Activated naive CD4-positive, alpha-beta T cell treated with anti-CD3 and anti-CD28 coated beads, Interleukin-2, amount 50 U/mL, for 16 hours (primary cell): ENCODE data around the gene EEF2KMT.
"Not testable (repeated sequence)": the region's sequence is repeated elsewhere in the genome, so short reads cannot be mapped to it uniquely, and the experiment has no call there.

ENCODE experiments used
- DNase-seq: peaks from one replicate; pipeline ENCODE4 v3.0.0-alpha.2; 2020

EEF2KMT gene

DNA sequence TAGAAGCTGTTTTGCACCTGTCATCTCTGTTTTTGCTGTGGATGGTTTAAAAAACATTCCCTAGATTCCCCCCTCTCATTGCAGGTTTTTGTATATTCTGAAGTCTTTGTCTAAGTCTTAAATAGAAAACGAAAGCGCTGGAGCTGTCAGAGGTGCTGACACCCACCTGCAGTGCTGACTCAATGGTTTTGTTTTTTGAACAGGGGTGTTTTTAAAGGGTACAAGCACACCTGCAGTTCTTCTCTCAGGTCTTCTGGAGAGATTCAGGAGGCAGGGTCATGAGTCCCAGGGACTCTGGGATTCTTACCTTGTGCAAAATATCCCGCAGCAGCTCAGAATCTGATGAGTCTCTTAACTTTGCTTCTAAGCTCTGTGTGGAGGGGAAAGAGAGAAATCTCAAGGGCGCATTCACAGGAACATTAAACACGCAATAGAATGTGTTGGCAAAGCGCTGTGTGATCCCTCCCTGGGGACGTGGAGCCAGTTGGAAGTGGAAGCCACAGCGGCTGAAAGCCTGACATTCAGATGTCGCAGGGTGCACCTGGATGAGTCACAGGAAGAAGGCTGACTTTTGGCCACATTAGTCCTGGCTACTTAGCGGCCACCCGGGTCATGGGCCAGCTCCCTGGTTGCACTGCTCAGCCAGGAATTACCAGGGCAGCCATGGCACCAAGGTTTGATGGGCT is 2.3 kb downstream of the EEF2KMT start:
- not testable (repeated sequence) for DNase-seq

DNA sequence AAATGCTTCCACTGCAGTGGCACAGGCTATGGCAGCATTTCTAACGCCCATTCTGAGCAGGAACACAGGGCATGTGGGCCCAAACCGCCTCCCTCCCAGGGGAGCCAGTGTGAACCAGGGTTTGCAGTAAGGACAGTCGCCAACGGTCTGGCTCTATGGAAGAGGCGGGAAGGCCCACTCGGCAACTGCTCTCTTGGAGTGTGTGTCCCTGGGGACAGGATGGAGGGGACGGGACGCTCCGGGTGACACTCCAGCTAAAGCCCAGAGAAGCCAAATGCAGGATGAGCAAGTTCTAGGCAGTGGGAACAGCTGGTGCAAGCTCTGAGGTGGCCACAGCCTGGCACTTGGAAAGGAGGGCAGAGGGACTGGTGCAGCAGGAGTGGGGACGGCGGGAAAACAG is 3.8 kb downstream of the EEF2KMT start:
- DNase-seq, result not testable (repeated sequence)

DNA sequence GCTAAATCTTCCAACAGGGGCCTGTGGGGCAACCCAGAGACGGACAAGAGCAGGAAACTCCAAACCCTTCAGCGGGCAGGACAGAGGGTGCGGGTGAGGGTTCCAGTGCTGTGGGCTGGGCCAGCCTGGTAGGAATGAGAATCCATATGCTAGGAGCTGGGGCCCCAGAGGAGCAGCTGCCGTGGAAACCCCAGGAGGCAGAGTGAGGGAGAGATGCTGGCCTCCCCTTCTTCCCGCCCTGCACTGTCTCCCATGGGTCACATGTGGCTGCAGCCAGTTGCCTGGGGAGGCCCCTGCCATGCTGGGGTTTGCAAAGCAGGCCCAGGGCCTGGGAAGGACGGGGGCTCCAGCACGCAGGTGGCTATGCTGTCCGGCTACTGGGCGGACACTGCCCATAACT is 4.5 kb downstream of the EEF2KMT start:
- not testable (repeated sequence) for DNase-seq

DNA sequence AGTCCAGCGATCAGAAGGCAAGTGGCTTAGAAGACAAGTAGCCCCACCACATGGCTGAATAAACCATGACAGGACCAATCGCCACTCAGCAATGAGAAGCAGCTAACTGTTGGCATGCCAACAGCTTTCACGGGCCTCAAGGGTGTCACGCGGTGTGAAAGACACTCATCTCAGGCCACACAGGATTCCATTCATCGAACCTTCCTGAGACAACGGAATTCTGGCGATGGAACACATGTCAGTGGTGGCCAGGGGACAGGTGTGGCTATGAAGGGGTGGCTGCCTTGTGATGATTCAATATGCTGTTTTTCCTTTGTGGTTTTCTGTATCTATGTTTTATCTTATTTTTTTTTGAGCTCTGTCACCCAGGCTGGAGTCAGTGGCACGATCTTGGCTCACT is 7.0 kb downstream of the EEF2KMT start:
- DNase-seq, result not testable (repeated sequence)

DNA sequence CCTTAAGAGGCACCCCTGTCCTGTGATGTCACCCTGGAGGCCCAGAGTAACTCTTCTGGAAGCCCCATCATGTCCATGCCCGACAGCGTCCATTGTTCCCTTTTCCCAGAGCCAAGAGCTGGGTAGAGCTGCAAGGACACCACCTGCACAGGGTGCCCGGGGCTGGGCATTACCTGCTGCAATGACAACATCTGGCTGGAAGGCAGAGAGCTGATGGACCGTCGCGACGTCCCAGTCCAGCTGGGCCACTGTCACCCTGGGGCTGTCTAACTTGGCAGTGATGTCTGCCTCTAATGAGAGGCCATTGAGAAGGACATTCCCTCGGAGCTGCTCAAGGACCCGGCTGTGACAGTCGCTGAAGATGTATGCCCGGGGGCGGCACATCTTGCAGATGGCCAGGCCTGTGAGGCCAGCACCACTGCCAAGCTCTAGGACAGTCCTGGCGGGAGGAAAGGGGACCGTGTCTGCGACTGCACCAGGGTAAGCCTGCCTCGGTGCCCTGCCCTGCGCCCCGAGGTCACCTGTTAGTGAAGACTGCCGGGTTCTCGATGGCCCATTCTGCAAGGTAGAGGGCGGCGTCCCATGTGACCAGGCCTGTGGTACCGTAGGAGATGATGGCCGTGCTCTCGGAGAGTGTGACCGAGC is 7.6 kb downstream of the EEF2KMT start:
- DNase-seq, result not testable (repeated sequence)

DNA sequence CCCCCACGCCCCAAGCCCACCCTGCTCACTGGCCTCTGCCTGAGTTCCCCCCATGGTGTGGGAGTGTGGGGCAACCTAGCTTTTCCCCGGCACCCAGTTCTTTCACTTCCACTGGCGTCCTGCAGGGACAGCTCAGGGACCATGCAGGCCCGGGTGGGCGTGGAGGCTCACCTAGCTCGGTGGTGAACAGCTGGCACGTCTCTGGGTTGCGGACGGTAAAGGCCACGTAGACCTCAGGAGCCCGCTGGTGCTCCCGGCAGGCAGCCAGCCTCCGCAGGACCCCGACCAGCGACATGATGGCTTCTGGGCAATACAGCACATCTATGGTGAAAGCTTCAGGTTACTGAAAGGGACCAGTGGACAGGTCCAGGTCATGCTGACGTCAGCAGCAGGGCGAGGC is 8.7 kb downstream of the EEF2KMT start:
- DNase-seq, result not testable (repeated sequence)

DNA sequence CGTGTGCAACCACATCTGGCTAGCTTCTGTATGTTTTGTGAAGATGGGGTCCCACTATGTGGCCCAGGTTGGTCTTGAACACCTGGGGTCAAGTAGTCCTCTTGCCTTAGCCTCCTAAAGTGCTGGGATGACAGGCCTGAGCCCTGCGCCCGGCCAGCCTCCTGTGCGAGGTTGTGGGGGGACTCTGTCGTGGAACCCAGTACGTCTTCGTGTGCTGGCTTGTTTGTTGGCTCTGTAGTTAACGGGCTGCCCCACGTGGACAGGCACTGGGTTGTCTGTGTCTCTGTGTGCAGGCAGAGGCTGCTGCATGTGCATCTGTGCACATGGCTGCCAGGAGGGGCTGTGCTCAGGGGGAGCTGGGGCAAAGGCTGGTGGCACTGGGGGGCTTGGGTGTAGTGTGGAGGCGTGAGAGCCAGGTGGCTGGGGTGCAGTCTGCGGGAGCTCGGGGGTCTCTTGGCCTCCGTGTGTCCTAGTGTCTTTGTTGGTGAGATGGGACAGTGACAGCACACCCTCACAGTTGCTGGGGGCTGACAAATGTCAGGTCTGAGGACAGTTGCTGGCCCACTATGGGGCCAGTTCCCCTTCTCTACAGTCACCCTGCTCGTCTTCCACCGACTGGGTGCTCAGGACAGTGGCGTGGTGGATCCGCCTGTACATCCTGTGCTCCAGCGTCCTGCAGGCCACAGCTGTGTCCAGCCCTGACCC is 9.4 kb downstream of the EEF2KMT start:
- DNase-seq, result not testable (repeated sequence)

DNA sequence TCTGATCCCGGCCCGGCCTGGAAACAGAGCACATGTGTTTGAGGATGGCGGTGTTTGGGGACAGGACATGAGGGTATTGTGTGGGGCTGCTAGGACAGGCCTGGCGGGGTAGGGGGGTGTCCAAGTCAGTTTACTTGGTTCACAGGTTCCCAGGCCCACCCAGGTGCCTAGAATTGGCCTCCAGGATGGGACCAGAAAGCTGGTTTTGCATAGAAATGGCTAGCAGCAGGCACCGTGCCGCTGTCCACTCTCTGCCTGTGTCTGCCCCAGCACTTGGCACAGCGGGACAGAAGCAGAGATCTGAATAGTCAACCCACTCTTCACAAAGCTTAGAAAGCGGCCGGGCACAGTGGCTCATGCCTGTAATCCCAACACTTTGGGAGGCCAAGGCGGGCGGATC is 11.9 kb downstream of the EEF2KMT start:
- not testable (repeated sequence) for DNase-seq

DNA sequence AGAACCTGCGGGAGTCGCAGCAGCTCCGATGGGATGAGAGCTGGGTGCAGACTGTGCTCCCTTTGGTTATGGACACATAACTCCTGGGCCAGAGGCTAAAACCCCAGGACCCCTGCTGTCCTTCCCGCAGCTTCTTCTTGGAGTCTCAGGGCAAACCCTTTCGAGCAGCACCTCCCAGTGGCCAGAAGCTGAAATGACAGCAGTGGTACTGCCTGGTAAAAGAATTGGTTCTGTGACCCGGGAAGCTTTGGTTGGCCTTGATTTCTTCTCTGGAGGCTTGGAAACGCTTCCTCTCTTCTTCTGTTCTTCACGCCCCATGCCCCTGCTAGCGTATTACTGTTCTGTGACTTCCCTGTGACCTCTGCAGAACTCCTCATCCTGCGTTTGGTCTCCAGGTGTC is 12.8 kb downstream of the EEF2KMT start:
- DNase-seq, result peak; percentile 56

DNA sequence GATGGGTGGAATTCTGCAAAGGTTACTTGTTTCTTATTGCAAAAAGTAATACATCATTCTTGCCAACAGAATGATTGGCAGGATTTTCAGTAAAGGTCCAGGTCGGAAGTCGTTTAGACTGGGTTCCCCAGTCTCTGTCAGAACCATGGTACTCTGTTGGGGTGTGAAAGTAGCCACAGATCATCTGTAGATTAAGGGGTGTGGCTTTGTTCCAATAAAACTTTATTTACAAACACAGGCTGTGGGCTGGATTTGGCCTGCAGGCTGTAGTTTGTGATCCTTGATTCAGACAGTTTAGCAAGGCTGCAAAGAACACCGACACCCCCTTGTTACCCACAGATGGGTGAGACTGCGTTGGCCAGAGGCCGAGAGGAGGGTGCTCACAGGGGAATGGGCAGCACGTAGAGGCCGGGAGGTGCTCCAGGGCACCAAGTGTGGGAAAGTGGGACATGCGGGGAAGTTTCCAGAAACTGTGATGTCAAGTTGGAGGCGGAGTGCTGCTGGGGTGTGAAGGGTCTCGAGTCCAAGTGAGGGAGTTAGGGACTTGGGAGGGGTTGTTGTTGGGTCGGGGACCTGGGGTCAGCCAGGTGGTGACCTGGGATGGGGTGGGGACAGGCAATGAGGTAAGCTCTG is 13.4 kb downstream of the EEF2KMT start:
- not testable (repeated sequence) for DNase-seq

DNA sequence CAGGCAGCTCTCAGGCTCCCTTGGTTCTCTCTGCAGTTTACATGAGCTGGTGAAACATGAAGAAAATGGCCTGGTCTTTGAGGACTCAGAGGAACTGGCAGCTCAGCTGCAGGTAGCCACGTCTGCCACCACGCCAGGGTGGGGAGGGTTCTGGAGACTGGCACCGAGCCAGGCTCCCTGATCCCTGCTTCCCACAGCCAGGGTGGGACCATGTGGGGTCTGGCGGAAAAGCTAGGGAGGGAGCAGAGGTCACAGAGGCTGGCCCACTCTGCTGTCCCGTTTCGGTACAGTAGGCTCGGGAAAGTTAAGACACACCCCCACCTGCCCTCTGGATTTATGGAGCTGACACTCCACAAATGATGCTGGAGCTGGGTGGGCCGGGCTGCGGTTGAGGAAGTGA is 13.9 kb downstream of the EEF2KMT start:
- DNase-seq, result not testable (repeated sequence)

DNA sequence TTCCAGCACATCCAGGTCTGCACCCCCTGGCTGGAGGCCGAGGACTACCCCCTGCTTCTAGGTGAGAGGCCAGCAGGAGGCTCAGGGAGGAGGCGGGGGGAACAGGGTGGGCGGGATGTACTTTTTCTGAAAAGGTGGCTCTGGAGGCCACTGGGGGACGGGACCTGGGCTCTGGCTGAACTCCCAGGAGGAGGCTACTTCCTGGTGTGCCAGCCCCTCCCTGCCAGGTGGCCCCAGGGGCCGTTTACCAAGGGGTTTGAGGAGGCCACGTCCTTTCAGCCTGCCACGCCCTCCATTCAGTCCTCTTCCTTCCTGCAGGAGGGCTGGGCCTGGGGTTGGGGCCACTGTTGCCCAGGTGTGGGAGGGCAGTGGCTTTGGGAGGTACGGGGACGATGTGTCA is 16.6 kb downstream of the EEF2KMT start:
- not testable (repeated sequence) for DNase-seq

DNA sequence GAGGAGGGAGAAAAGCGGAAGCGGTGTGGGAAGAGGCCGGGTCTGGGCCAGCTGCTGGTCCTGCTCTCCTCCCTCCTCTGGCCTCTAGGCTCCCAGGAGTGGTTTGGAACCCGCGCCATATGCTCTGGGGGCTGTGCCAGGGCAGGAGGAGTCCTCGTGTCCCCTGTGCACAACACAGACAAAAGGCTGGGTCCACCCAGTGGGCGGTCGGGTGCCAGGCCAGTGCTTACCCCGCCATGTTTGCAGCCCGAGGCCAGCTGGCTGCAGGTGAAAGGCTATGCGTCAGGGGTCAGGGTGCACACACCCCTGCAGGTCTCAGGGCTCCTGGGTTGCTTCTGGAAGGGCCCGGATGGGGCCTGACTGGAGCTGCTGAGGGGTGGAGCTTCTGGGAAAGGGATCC is 17.1 kb downstream of the EEF2KMT start:
- DNase-seq, result not testable (repeated sequence)

DNA sequence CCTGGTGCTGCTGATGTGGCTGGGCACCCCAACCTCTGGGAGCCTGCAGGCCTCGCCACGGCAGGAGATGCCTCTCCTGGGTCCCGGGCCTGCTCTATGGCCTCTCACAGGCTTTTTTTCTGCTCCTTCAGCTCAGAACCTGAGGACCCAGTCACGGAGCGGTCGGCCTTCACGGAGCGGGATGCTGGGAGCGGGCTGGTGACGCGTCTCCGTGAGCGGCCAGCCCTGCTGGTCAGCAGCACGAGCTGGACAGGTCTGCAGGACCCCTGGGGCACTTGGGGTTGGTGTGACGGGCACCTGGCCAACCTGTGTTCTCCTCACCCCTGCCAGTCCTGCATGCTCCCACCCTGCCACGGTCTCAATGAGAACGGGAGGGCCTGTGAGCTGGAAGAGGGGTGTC is 19.0 kb downstream of the EEF2KMT start:
- DNase-seq, result no peak

DNA sequence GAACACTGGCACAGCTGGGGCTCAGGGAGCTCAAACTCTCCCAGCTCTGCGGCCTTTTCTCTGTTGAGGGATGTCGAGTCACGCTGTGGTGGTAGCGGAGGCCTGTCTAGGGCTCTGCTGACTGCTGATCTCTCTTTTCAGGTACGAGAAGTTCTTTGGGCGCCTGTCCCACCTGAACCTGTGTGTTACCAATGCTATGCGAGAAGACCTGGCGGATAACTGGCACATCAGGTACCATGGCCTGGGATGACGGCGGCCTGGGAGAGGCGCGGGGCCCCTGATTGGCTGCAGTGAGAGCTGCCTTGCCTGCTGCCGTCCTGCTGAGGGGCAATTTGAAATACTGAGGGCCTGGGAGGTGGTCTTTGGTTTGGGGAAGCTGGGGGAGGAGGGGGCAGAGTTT is 20.3 kb downstream of the EEF2KMT start:
- DNase-seq, result no peak

DNA sequence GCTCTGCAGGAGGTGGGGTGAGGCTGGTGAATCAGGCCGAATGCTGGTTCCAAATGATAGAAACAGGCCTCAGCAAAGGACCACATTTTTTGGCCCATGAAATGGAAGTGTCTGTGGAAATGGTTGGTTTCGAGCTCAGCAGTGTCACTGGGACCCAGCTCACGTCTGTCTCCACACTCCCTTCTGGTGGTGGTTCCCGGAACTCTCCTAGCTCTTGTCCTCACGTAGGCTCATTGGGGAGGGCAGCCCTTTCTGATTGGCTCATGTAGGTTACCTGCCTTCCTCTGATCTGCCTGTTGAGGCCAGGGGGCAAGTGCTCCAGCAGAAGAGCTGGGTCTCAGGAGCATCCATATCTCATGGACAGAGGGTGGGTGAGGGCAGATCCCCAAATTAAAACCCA is 22.0 kb downstream of the EEF2KMT start:
- no peak for DNase-seq

DNA sequence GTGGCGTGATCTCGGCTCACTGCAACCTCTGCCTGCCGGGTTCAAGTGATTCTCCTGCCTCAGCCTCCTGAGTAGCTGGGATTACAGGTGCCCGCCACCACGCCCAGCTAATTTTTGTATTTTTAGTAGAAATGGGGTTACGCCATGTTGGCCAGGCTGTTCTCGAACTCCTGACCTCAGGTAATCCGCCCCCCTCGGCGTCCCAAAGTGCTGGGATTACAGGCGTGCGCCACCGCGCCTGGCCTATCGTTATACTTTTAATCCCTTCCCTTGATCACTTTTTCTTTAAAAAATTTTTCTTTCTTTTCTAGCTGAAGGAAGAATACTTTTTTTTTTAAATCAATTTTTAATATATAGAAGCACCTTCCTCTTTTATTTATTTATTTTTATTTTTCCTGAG is 23.8 kb downstream of the EEF2KMT start:
- DNase-seq, result not testable (repeated sequence)

DNA sequence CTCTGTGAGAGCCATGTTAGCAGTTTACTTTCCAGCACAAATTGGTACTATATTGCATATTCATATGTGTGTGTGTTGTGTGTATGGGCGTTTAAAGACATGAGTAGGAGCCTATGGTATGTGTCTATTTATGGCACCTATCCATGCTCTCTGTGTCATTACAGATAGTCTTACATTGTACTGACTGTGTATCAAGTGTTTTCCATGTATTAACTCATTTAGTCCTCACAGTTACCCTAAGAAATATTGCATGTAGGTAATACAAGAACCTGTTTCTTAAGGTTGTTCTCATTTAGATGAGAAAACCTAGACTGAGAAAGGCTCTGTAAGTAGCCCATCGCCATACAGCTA is 24.3 kb downstream of the EEF2KMT start:
- DNase-seq, result no peak

DNA sequence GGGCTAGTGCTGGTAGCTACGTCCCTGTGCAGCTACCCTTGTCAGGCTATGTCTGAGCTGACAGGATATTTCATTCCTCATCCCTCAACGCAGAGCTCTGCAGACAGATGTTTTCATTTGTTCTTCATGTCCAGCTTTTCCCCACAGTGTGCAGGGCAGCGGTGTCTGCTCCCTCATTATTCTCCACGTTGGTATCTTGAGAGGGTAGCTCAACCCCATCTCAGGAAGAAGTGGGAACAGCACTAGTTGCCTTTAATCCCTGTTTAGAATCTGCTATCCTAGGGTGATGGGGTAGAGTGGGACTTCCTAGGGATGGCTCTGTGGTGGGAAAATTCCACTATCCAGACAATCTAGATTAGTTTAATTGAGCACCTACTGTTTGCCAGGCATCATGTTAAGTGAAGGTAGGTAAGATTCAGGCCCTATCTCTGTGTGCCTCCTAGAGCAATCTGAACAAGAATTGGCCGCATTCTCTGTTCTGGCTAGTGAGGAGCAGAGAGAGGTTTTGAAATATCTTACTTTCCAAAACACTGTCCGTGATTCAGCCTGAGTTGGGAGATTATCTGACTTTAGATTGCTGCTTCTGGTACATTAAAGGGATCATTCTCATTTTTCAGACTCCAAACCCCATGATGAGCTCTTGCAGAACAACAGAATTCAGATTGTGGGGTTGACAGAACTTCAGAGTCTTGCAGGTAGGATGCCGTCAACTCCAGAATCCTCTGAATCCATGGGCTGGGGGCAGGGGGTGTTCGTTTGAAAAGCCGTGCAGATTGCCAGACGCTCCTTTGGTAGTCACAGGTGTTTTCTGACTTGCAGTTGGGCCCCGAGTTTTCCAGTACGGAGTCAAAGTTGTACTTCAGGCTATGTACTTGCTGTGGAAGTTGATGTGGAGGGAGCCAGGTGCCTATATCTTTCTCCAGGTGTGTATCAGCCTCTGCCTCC is 25.0 kb downstream of the EEF2KMT start:
- no peak for DNase-seq

DNA sequence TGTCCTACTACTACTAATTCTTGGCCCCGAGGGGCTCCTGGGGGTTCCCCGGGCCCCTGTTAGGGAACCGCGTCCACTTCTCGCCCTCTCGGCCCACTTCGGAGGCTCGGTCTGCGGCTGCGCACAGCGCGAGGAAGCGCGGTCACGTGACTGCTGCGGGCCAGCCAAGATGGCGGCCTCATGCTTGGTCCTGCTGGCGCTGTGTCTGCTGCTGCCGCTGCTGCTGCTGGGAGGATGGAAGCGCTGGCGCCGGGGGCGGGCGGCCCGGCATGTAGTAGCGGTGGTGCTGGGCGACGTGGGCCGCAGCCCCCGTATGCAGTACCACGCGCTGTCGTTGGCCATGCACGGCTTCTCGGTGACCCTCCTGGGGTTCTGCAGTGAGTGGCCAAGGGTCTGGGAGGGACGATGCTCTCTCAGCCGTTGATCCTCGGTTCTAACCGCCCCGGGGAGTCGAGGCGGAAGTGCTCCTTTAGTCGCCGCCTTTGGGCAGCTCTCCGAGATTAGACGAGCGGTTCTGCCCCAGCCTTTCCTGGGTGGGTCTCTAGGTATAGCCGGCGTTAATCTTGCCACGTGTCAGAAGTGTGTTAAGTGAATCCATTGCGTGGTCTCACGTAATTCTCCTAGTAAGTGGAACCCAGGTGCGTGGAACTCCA is 25.8 kb downstream of the EEF2KMT start, which contains the start of gene ALG1:
ALG1 (plus strand) TSS at position 163 of the 653 bp plus-strand sequence; CDS start at position 170, 7 bp downstream.
- peak; percentile 90 for DNase-seq

DNA sequence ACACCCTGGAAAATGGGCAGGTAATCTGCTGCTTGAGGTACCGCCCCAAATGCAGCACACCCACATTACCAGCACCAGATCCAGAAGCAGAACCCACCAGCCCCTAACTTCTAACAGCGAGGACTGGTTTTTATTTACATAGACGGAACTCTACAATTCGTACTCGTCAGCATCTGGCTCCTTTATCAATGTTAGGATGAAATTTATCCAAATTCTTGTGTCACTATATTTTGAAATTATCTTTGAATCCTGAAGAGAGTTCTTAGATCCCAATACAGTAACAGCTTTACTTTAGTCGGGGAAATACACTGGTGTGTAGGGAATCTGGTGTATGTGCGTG is 26.3 kb downstream of the EEF2KMT start:
- no peak for DNase-seq
